ENCODE data around the gene MBOAT7. TPM values are rescaled to one million over a fixed set of nuclear protein-coding genes. Genes with fewer than 3 reads are reported as not detected.
"Not testable (repeated sequence)": the region's sequence is repeated elsewhere in the genome, so short reads cannot be mapped to it uniquely, and the experiment has no call there.

Gene MBOAT7
- total RNA-seq, 2 donors from 2014 or later: 144 to 152 TPM

GRCh38 chr19:54171736-54172431 lies 17.5 kb downstream of the MBOAT7 start:
- ATAC-seq; intact Hi-C loops (cut with DNase I, micrococcal nuclease): not testable (repeated sequence)
- peak in 1 of 2 donors; percentile 25 for DNase-seq

DNA sequence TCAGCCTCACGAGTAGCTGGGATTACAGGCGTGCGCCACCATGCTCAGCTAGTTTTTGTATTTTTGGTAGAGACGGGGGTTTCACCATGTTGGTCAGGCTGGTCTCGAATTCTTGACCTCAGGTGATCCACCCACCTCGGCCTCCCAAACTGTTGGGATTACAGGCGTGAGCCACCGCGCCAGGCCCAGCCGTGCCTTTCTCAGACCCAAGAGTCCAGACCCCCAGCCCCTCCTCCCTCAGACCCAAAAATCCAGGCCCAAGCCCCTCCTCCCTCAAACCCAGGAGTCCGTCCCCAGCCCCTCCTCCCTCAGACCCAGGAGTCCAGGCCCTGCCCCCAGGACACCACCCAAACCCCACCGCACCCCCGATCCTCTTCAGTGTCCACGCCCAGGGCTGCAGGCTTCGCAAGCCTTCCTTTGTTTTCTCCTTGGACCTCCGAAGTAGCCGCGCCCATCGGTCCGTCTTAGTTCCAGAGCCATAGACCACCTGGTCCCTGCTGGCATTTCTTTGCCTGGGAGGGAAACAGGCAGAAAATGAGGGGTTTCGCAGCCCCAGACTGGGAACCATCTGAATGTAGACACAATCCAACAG lies 20.1 kb downstream of the MBOAT7 start:
- no peak for ATAC-seq
- intact Hi-C loops (cut with DNase I, micrococcal nuclease): loop anchor here in 1 of 2 donors (5.0 kb wide), 1 partner anchor 63 kb away; no protein-coding TSS in a partner anchor

GRCh38 chr19:54168174-54168917 lies 21.0 kb downstream of the MBOAT7 start:
- DNase-seq (peak; percentile 87 to 98), ATAC-seq (peak; percentile 37)
- intact Hi-C loops (cut with DNase I, micrococcal nuclease): loop anchor here in 1 of 2 donors (5.0 kb wide), 1 partner anchor 64 kb away; no protein-coding TSS in a partner anchor

More for the DNA sequence above, 20.1 kb downstream of the MBOAT7 start:
- no peak for DNase-seq

- ATAC-seq: no peak
- intact Hi-C loops (cut with DNase I, micrococcal nuclease): loop anchor here in 1 of 2 donors (5.0 kb wide), 1 partner anchor 67 kb away; no protein-coding TSS in a partner anchor
- no peak for DNase-seq
Observed at GRCh38 chr19:54165222-54165621, 24.2 kb downstream of the MBOAT7 start.

- ATAC-seq (peak; percentile 60), DNase-seq (peak; percentile 88 to 95)
- intact Hi-C loops (cut with DNase I, micrococcal nuclease): loop anchor here in 1 of 2 donors (5.0 kb wide), 1 partner anchor 68 kb away; no protein-coding TSS in a partner anchor
Observed at GRCh38 chr19:54164369-54165068, 24.9 kb downstream of the MBOAT7 start.

DNA sequence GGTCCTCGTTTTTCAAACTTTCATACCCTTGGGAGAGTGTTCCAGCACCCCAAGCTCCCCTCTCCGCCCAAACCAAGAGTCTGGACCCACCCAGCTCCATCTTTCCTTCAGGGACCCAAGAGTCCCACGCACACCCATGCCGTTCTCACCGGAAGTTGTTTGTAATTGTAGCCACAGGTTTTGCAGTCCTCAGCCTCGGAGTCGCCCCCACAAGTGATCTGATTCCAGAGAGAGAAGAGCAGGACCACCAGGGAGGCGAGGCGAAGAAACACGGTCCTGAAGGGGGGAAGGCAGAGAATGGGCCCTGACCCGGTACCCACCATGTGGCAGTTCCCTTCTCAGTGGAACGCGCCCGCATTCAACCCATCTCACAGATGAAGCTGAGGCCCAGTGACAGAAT lies 26.5 kb downstream of the MBOAT7 start:
- DNase-seq (no peak), ATAC-seq (no peak)
- intact Hi-C loops (cut with DNase I, micrococcal nuclease): no loop called here

DNA sequence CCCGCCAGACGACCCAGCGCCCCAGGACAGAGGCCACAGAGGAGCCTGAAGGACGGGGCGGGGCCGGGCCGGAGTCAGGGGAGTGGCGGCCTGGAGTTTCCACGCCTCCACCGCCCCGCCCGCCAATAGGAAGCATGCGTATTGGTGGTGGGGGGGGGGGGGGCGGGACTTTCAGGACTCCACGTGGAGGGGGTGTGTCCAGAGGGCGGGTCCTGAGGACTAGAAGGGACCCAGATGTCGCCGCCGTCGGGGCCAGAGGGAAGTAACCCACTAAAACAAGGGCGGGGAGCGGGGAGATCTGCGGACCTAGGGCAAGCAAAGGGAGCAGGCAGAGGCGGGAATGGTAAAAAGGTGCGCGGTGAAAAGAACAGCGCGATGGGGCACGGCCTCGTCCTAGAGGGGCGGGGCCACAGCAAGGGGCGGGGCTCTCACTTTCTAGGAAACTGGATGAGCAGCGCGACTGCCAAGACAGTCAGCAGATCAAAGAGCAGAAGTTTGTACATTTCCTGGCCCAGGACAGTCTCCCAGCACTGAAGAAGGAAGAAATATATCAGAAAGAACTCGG lies 27.1 kb downstream of the MBOAT7 start:
- peak; percentile 51 for ATAC-seq
- DNase-seq: peak; percentile 91 to 96
- intact Hi-C loops (cut with DNase I, micrococcal nuclease): no loop called here

DNA sequence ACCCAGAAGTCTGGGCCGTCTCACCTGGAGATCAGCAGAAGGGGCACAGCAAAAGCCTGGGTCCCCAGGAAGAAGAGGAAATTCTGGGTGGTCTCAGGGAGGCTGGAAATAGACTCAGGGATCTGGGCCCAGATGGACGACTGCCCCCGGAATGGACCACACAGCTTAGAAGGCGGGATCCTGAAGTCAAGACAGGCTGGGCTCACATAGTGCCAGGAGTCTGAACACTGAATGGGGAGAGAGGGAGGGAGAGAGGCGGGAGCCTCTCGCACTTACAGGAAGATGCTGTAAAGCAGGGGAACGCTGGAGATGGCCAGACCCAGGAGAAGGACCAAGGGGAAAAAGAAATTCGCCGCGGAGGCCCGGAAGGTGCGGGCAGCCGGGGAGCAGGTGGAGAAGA lies 28.5 kb downstream of the MBOAT7 start:
- DNase-seq: no peak
- ATAC-seq: no peak
- intact Hi-C loops (cut with DNase I, micrococcal nuclease): no loop called here

- ATAC-seq (no peak), DNase-seq (no peak)
- intact Hi-C loops (cut with DNase I, micrococcal nuclease): no loop called here
Observed at GRCh38 chr19:54160182-54160811, 29.1 kb downstream of the MBOAT7 start.

DNA sequence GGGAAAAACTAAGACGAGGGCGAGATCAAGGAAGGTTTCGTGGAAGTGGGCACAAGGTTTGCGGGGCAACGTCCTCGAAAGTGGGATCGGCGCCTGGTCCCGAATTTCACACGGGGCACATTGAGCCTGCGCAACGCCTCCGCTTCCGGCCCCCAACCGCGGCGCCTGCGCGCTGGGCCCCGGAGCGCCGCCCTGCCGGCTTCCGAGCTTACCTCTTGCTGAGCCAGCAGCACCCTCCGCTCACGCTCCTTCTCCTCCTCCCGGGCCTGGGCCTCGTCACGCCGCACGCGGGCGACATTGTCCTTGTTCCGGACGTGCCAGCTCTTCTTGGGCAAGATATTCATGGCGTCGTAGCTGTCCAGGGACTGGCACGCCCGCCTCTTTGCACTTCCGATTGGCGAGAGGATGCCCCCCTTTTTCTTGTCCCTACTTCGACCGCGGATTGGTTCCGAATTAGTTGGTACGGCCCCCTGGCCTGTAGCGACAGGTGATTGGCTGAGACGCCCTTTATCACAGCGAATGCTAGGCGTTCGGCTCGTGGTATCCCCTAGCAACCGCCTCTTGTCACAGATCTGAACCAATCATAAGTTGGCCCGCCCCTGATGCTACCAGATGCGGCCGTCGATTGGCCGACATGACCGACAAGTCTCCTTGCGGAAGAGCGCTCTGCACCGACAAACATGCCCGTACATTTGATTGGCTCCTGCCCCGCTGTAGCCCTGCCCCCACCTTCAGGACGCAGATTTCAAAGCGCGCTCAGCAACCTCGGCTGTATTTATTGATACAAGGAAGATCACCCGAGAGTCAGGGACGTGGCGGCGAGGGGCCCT lies 29.8 kb downstream of the MBOAT7 start, which contains the start of gene LENG1:
LENG1 (minus strand) TSS at position 370 of the 830 bp plus-strand sequence; CDS start at position 344, 26 bp downstream.
- ATAC-seq (peak; percentile 68), DNase-seq (peak; percentile 99 to 100)
- intact Hi-C loops (cut with DNase I, micrococcal nuclease): no loop called here

DNA sequence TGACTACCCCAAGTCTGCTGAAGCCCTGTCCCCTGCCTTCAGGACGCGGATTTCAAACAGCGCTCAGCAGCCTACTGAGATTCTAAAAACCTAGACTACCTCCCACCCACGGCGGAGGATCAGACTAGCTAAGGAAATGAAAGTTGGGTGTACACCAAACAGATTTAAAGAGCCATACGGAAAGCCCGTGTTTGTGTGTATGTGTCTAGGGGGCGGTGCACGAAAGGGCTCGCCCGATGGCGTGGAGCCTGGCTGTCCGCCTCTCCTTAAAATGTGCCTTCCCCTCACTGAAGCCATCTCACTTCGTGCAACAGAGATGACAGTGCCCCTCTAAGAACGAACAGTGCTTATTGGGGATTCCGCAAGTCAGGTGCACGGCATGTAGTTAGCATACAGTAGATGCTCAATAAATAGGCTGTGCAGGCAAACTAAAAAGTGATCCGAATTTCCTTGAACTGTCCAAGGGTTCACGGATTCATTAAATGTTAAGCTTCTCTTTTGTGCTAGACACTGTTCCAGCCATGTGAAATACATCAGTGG lies 30.5 kb downstream of the MBOAT7 start:
- no peak for ATAC-seq
- no peak for DNase-seq
- intact Hi-C loops (cut with DNase I, micrococcal nuclease): no loop called here

DNA sequence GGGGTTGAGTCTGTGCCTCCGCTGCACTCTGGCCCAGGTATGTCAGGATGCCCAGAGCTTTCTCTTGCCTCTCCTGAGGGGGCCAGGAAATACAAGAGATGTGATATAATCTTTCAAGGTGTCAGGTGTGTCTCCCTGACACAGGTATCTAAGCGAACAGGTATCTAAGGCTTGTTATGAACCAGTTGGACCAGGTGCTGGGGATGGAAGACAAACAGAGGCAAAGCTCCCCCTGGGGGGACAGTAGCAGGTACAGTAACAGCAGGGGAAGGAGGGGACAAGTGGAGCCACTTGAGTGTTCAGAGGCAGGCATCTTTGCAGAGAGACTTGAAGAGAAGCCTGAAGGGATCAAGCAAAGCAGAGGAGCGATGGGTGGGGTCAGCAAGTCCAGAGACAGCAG lies 32.4 kb downstream of the MBOAT7 start:
- intact Hi-C loops (cut with DNase I, micrococcal nuclease): no loop called here
- ATAC-seq (no peak), DNase-seq (no peak)

DNA sequence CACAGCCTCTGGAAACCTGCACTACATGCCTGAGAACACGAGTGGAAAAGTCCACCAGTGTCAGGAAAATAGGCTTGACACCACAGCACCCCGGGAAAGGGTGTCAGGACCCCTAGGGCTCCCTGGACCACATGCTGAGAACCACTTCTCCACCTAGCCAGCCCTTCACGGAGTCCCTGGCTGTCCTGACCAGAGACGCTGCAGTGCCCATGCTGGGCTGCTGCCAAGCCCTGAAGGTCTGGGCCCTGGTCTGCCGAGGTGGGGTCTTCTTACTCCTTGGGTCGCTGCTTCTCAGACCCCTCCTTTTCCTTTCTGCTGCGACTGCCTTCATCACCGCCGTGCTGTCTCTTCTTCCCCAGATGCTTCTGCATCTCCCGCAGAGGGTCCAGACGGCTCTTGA lies 32.9 kb downstream of the MBOAT7 start:
- DNase-seq: no peak
- intact Hi-C loops (cut with DNase I, micrococcal nuclease): no loop called here
- ATAC-seq: no peak

DNA sequence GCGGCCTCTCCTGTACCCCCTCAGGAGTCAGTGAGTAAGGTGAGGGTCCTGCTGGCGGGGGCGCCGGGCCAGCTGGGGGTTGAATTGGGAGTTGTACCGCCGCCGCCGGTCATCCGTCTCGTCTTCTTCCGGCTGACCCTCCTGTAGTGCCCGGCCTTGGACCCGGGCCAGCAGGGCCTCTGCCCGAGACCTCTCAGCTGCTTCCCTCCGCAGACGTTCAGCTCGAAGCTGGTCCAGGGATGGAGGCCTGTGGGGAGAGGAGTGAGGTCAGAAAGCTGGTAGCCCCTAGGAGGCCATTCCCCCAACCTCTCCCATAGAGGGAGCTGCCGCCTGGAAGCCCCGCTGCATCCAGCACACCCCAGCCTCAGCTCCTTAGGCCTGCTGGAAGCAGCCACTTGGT lies 33.7 kb downstream of the MBOAT7 start:
- intact Hi-C loops (cut with DNase I, micrococcal nuclease): no loop called here
- DNase-seq (no peak), ATAC-seq (no peak)

DNA sequence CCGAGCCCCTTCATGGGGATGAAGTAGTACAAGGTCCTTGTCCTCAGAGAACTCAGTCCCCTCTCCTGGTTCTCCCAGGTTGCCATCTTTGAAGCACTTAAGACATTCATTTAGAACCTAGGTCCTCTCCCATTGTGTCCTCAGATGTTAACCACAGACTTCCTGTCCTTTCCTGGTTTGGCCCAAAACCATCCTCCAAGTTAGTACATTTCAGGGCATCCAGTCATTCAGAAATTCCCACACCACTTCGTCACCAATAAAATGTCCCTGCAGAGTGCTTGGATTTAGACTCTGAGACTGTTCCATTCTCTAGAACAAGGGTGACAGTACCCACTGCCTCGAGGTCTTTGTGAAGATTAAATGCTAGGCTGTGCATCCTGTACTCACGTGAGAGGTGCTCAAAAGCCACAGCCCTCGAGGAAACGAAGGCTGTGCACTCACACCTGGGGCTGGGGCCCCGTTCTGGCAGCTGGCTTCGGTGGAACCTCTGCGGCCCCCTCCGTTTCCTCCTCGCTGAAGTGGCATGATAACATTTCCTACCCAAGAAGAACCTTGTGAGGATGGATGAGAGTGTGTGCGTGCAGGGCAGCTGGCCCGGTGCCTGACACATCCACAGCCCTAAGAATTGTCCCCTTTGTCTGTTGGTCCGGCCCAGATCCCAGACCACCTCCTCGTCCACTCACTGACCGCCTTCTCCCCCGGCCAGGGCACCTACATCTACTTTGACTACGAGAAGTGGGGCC lies 34.6 kb downstream of the MBOAT7 start:
- intact Hi-C loops (cut with DNase I, micrococcal nuclease): no loop called here

GRCh38 chr19:54153731-54154326 lies 35.6 kb downstream of the MBOAT7 start:
- intact Hi-C loops (cut with DNase I, micrococcal nuclease): no loop called here
- ATAC-seq: no peak
- no peak for DNase-seq

More for the DNA sequence above, 34.6 kb downstream of the MBOAT7 start:
- DNase-seq: no peak
- ATAC-seq: no peak
